ENCODE results near the gene C6orf132.
"Not testable (repeated sequence)": the region's sequence is repeated elsewhere in the genome, so short reads cannot be mapped to it uniquely, and the experiment has no call there.

The C6orf132 gene

GRCh38 chr6:42159431-42160024, 17.1 kb upstream of the C6orf132 start:
- H3K36me3 ChIP-seq (ENCODE audit: control insufficient read depth, insufficient read depth, low read length): no peaks in the 10 kb centered on the region
- no peak overlapping the region for H3K27ac ChIP-seq (ENCODE audit: low read depth, low read length)
- H3K27me3 ChIP-seq (ENCODE audit: control insufficient read depth, insufficient read depth, low read length): no peaks in the 10 kb centered on the region
- H3K4me3 ChIP-seq (ENCODE audit: low read depth, low read length): no peak overlapping the region
- H3K9me3 ChIP-seq (ENCODE audit: control insufficient read depth, insufficient read depth, low read depth, low read length): no peaks in the 10 kb centered on the region
- H3K4me1 ChIP-seq (ENCODE audit: control insufficient read depth, insufficient read depth, low read length): peaks cover 24% of the 10 kb centered on the region
- H3K9ac ChIP-seq (ENCODE audit: low read length): no peak overlapping the region

GRCh38 chr6:42158631-42159030, 16.2 kb upstream of the C6orf132 start:
- Histone ChIP-seq H3K27ac (ENCODE audit: low read depth, low read length) (no peak overlapping the region), H3K9ac (ENCODE audit: low read length) (no peak overlapping the region), H3K27me3 (ENCODE audit: control insufficient read depth, insufficient read depth, low read length) (no peaks in the 10 kb centered on the region), H3K9me3 (ENCODE audit: control insufficient read depth, insufficient read depth, low read depth, low read length) (no peaks in the 10 kb centered on the region), H3K36me3 (ENCODE audit: control insufficient read depth, insufficient read depth, low read length) (no peaks in the 10 kb centered on the region), H3K4me3 (ENCODE audit: low read depth, low read length) (no peak overlapping the region), H3K4me1 (ENCODE audit: control insufficient read depth, insufficient read depth, low read length) (peaks cover 21% of the 10 kb centered on the region)

DNA sequence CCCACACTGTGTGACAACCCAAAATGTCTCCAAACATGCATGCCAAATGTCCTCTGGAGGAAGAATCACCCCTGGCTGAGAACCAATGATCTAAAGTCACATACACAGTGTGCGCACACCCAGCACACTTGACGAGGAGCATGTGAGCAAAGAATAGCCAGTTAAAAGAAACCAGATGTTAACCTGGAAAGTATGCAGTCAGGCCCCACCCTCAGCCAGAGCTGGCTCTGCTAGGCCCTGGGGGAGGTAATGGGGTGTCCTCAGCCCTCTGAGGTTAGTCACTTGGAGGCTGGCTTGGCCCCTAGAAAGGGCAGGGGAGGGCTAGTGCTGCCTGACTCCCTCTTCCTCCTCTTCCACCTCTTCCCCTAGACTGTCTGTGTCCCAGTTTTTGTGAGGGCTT, 15.6 kb upstream of the C6orf132 start:
- no peaks in the 10 kb centered on the region for H3K9me3 ChIP-seq (ENCODE audit: control insufficient read depth, insufficient read depth, low read depth, low read length)
- H3K36me3 ChIP-seq (ENCODE audit: control insufficient read depth, insufficient read depth, low read length): no peaks in the 10 kb centered on the region
- H3K9ac ChIP-seq (ENCODE audit: low read length): no peak overlapping the region
- no peaks in the 10 kb centered on the region for H3K27me3 ChIP-seq (ENCODE audit: control insufficient read depth, insufficient read depth, low read length)
- peaks cover 21% of the 10 kb centered on the region for H3K4me1 ChIP-seq (ENCODE audit: control insufficient read depth, insufficient read depth, low read length)
- no peak overlapping the region for H3K27ac ChIP-seq (ENCODE audit: low read depth, low read length)
- H3K4me3 ChIP-seq (ENCODE audit: low read depth, low read length): no peak overlapping the region

DNA sequence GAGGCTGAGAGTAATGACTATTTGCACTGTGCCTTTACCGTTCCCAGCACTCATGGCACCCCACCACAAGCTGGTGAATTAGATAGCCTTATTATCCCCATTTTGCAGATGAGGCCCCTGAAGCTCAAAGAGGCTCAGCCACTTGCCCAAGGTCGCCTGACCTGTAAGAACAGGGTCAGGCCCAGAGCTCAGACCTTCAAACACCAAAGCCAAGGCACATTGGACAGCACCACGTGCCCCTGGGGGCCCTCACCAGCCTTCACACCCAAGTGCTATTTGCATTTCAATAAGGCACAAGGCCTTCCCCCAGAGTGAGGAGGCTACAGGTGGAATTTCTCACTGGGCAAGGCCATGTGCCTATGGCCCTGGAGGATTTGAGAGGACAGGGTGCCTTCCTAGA, 14.2 kb upstream of the C6orf132 start:
- Histone ChIP-seq H3K27me3 (ENCODE audit: control insufficient read depth, insufficient read depth, low read length) (no peaks in the 10 kb centered on the region), H3K9ac (ENCODE audit: low read length) (no peak overlapping the region), H3K9me3 (ENCODE audit: control insufficient read depth, insufficient read depth, low read depth, low read length) (no peaks in the 10 kb centered on the region), H3K4me3 (ENCODE audit: low read depth, low read length) (no peak overlapping the region), H3K36me3 (ENCODE audit: control insufficient read depth, insufficient read depth, low read length) (no peaks in the 10 kb centered on the region), H3K27ac (ENCODE audit: low read depth, low read length) (no peak overlapping the region), H3K4me1 (ENCODE audit: control insufficient read depth, insufficient read depth, low read length) (peaks cover 19% of the 10 kb centered on the region)

DNA sequence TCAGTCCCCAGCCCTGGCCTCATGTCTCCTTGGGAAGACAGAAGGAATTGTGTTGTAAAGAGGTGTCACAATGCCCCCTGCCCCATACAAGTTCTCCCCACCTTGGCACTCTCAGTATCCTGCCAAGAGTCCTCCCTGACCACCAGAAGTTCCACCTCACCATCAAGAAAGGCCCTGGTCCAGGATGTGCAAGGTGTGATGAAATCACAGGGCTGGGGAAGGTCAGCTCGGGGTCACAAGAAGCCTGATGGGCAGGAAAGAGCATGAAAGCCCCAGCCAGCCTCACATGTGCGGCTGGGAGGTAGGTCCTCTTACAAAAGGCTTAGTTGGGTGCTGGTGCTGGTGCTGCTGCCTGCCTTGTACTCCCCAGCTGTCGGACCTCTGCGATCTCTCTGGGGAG, 12.9 kb upstream of the C6orf132 start:
- Histone ChIP-seq H3K4me3 (ENCODE audit: low read depth, low read length) (no peak overlapping the region), H3K9ac (ENCODE audit: low read length) (no peak overlapping the region), H3K4me1 (ENCODE audit: control insufficient read depth, insufficient read depth, low read length) (peaks cover 19% of the 10 kb centered on the region), H3K27ac (ENCODE audit: low read depth, low read length) (no peak overlapping the region), H3K27me3 (ENCODE audit: control insufficient read depth, insufficient read depth, low read length) (no peaks in the 10 kb centered on the region), H3K36me3 (ENCODE audit: control insufficient read depth, insufficient read depth, low read length) (no peaks in the 10 kb centered on the region), H3K9me3 (ENCODE audit: control insufficient read depth, insufficient read depth, low read depth, low read length) (no peaks in the 10 kb centered on the region)

- Histone ChIP-seq H3K9ac (ENCODE audit: low read length) (no peak overlapping the region), H3K9me3 (ENCODE audit: control insufficient read depth, insufficient read depth, low read depth, low read length) (no peaks in the 10 kb centered on the region), H3K27ac (ENCODE audit: low read depth, low read length) (no peak overlapping the region)
These were observed 12.2 kb upstream of the C6orf132 start for GRCh38 chr6:42154461-42155209.

GRCh38 chr6:42153921-42154320, 11.5 kb upstream of the C6orf132 start:
- H3K4me3 ChIP-seq (ENCODE audit: low read depth, low read length): no peak overlapping the region
- H3K9ac ChIP-seq (ENCODE audit: low read length): no peak overlapping the region
- H3K9me3 ChIP-seq (ENCODE audit: control insufficient read depth, insufficient read depth, low read depth, low read length): no peaks in the 10 kb centered on the region
- H3K27ac ChIP-seq (ENCODE audit: low read depth, low read length): no peak overlapping the region
- H3K4me1 ChIP-seq (ENCODE audit: control insufficient read depth, insufficient read depth, low read length): peaks cover 19% of the 10 kb centered on the region
- no peaks in the 10 kb centered on the region for H3K27me3 ChIP-seq (ENCODE audit: control insufficient read depth, insufficient read depth, low read length)
- no peaks in the 10 kb centered on the region for H3K36me3 ChIP-seq (ENCODE audit: control insufficient read depth, insufficient read depth, low read length)

More at GRCh38 chr6:42154461-42155209, 12.2 kb upstream of the C6orf132 start:
- no peaks in the 10 kb centered on the region for H3K36me3 ChIP-seq (ENCODE audit: control insufficient read depth, insufficient read depth, low read length)
- no peak overlapping the region for H3K4me3 ChIP-seq (ENCODE audit: low read depth, low read length)
- H3K4me1 ChIP-seq (ENCODE audit: control insufficient read depth, insufficient read depth, low read length): peaks cover 19% of the 10 kb centered on the region
- H3K27me3 ChIP-seq (ENCODE audit: control insufficient read depth, insufficient read depth, low read length): no peaks in the 10 kb centered on the region

- H3K27ac ChIP-seq (ENCODE audit: low read depth, low read length); H3K9ac ChIP-seq (ENCODE audit: low read length); H3K9me3 ChIP-seq (ENCODE audit: control insufficient read depth, insufficient read depth, low read depth, low read length); H3K36me3 ChIP-seq (ENCODE audit: control insufficient read depth, insufficient read depth, low read length); H3K4me3 ChIP-seq (ENCODE audit: low read depth, low read length); H3K27me3 ChIP-seq (ENCODE audit: control insufficient read depth, insufficient read depth, low read length): not testable (repeated sequence)
- H3K4me1 ChIP-seq (ENCODE audit: control insufficient read depth, insufficient read depth, low read length): peaks cover 16% of the 10 kb centered on the region
These were observed 10.3 kb upstream of the C6orf132 start for GRCh38 chr6:42152528-42153213.

GRCh38 chr6:42152024-42152423, 9.6 kb upstream of the C6orf132 start:
- Histone ChIP-seq H3K36me3 (ENCODE audit: control insufficient read depth, insufficient read depth, low read length) (no peaks in the 10 kb centered on the region), H3K27ac (ENCODE audit: low read depth, low read length) (no peak overlapping the region), H3K9ac (ENCODE audit: low read length) (no peak overlapping the region), H3K9me3 (ENCODE audit: control insufficient read depth, insufficient read depth, low read depth, low read length) (no peaks in the 10 kb centered on the region), H3K4me3 (ENCODE audit: low read depth, low read length) (no peak overlapping the region), H3K4me1 (ENCODE audit: control insufficient read depth, insufficient read depth, low read length) (peaks cover 15% of the 10 kb centered on the region), H3K27me3 (ENCODE audit: control insufficient read depth, insufficient read depth, low read length) (no peaks in the 10 kb centered on the region)

- no peak overlapping the region for H3K4me3 ChIP-seq (ENCODE audit: low read depth, low read length)
- no peaks in the 10 kb centered on the region for H3K27me3 ChIP-seq (ENCODE audit: control insufficient read depth, insufficient read depth, low read length)
- no peaks in the 10 kb centered on the region for H3K36me3 ChIP-seq (ENCODE audit: control insufficient read depth, insufficient read depth, low read length)
- no peak overlapping the region for H3K27ac ChIP-seq (ENCODE audit: low read depth, low read length)
- peaks cover 8% of the 10 kb centered on the region for H3K4me1 ChIP-seq (ENCODE audit: control insufficient read depth, insufficient read depth, low read length)
- no peaks in the 10 kb centered on the region for H3K9me3 ChIP-seq (ENCODE audit: control insufficient read depth, insufficient read depth, low read depth, low read length)
- no peak overlapping the region for H3K9ac ChIP-seq (ENCODE audit: low read length)
These were observed 7.8 kb upstream of the C6orf132 start for GRCh38 chr6:42150254-42150653.

GRCh38 chr6:42148058-42148457, 5.6 kb upstream of the C6orf132 start:
- Histone ChIP-seq H3K36me3 (ENCODE audit: control insufficient read depth, insufficient read depth, low read length) (no peaks in the 10 kb centered on the region), H3K27ac (ENCODE audit: low read depth, low read length) (no peak overlapping the region), H3K4me3 (ENCODE audit: low read depth, low read length) (no peak overlapping the region), H3K27me3 (ENCODE audit: control insufficient read depth, insufficient read depth, low read length) (no peaks in the 10 kb centered on the region), H3K9ac (ENCODE audit: low read length) (no peak overlapping the region), H3K9me3 (ENCODE audit: control insufficient read depth, insufficient read depth, low read depth, low read length) (no peaks in the 10 kb centered on the region), H3K4me1 (ENCODE audit: control insufficient read depth, insufficient read depth, low read length) (peaks cover 8% of the 10 kb centered on the region)
